Measurements from ENCODE around the gene HCN2. TPM values are rescaled to one million over a fixed set of nuclear protein-coding genes. Genes with fewer than 3 reads are reported as not detected.

HCN2 gene
- total and polyA plus RNA-seq, 9 of the 15 experiments (the other 6 are each of a cell fraction or from before 2014, with no cell fraction given): 0.29 to 4.2 (median 0.82) TPM; not detected in 2

- TF ChIP-seq ASH1L (IDR thresholded peaks at IDR 0.05; ENCODE audit: borderline replicate concordance, low read depth, partially characterized antibody): no peak
- 0 out of 2 replicates have a peak, but pooled peaks have one; percentile 61 for TF ChIP-seq RBM14 (IDR thresholded peaks at IDR 0.05; ENCODE audit: borderline replicate concordance, insufficient read depth, low read depth, low read length)
- TF ChIP-seq, protein P1, sequence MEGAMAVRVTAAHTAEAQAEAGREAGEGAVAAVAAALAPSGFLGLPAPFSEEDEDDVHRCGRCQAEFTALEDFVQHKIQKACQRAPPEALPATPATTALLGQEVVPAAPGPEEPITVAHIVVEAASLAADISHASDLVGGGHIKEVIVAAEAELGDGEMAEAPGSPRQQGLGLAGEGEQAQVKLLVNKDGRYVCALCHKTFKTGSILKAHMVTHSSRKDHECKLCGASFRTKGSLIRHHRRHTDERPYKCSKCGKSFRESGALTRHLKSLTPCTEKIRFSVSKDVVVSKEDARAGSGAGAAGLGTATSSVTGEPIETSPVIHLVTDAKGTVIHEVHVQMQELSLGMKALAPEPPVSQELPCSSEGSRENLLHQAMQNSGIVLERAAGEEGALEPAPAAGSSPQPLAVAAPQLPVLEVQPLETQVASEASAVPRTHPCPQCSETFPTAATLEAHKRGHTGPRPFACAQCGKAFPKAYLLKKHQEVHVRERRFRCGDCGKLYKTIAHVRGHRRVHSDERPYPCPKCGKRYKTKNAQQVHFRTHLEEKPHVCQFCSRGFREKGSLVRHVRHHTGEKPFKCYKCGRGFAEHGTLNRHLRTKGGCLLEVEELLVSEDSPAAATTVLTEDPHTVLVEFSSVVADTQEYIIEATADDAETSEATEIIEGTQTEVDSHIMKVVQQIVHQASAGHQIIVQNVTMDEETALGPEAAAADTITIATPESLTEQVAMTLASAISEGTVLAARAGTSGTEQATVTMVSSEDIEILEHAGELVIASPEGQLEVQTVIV (CRISPR knock-in tag; IDR thresholded peaks at IDR 0.05; ENCODE audit: borderline replicate concordance): no peak
- TF ChIP-seq NEUROD1 (IDR thresholded peaks at IDR 0.05; ENCODE audit: borderline replicate concordance, low read depth, low read length, partially characterized antibody): no peak
- no peak for TF ChIP-seq E2F3 (CRISPR knock-in tag; IDR thresholded peaks at IDR 0.05)
- no peak for TF ChIP-seq HDAC2 (IDR thresholded peaks at IDR 0.05)
- TF ChIP-seq, protein P2, sequence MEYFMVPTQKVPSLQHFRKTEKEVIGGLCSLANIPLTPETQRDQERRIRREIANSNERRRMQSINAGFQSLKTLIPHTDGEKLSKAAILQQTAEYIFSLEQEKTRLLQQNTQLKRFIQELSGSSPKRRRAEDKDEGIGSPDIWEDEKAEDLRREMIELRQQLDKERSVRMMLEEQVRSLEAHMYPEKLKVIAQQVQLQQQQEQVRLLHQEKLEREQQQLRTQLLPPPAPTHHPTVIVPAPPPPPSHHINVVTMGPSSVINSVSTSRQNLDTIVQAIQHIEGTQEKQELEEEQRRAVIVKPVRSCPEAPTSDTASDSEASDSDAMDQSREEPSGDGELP (CRISPR knock-in tag; IDR thresholded peaks at IDR 0.05; ENCODE audit: borderline replicate concordance): peak; percentile 39; the same call in 1 of the 2 replicates
- no peak for TF ChIP-seq ZC3H11A (IDR thresholded peaks at IDR 0.05; ENCODE audit: low read depth, low read length)
- TF ChIP-seq, protein P3, sequence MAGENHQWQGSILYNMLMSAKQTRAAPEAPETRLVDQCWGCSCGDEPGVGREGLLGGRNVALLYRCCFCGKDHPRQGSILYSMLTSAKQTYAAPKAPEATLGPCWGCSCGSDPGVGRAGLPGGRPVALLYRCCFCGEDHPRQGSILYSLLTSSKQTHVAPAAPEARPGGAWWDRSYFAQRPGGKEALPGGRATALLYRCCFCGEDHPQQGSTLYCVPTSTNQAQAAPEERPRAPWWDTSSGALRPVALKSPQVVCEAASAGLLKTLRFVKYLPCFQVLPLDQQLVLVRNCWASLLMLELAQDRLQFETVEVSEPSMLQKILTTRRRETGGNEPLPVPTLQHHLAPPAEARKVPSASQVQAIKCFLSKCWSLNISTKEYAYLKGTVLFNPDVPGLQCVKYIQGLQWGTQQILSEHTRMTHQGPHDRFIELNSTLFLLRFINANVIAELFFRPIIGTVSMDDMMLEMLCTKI (IDR thresholded peaks at IDR 0.05; ENCODE audit: partially characterized antibody): no peak
These were observed 17.4 kb upstream of the HCN2 start, which contains the start of gene BSG (continued) for GRCh38 chr19:572140-572742.
